SK-N-MC (cell line): ENCODE data around the gene RBFA.
"Not testable (repeated sequence)": the region's sequence is repeated elsewhere in the genome, so short reads cannot be mapped to it uniquely, and the experiment has no call there.

Experiments
- DNase-seq: peaks from one replicate; pipeline ENCODE4 v3.0.0-alpha.2; 2011; ENCODE audit warnings: low read depth, low spot score
- H3K27ac ChIP-seq: fragments of 200-600 bp; sonication (generic); 2 replicates; pipeline ENCODE4 v1.5.1; 2016; ENCODE audit warnings: mixed run types
- H3K36me3 ChIP-seq: fragments of 200-600 bp; sonication (generic); 2 replicates; pipeline ENCODE4 v1.6.1; 2017; ENCODE audit warnings: antibody characterized with exemption, low read length, mixed read lengths; ENCODE audit not compliant: insufficient read depth
- H3K4me3 ChIP-seq: fragments of 200-600 bp; sonication (generic); 2 replicates; pipeline ENCODE4 v1.5.1; 2016
- H3K9ac ChIP-seq: fragments of 200-600 bp; sonication (generic); 2 replicates; pipeline ENCODE4 v1.8.0; 2017; ENCODE audit warnings: mixed run types, mixed read lengths; ENCODE audit not compliant: insufficient read length
- H3K9me3 ChIP-seq: fragments of 200-600 bp; sonication (generic); 2 replicates; pipeline ENCODE4 v1.6.1; 2017; ENCODE audit warnings: low read depth, mild to moderate bottlenecking, antibody characterized with exemption, low read length, moderate library complexity, mixed read lengths
- EZH2 ChIP-seq: fragments of 200-600 bp; sonication (generic); IDR thresholded peaks from one replicate; pipeline ENCODE4 v1.6.1; 2017; ENCODE audit warnings: antibody characterized with exemption
- FOXP2 ChIP-seq: optimal IDR thresholded peaks from 2 replicates; pipeline ENCODE3; 2011; ENCODE audit warnings: mild to moderate bottlenecking, moderate library complexity; ENCODE audit not compliant: insufficient read depth; ENCODE audit errors: extremely low read length, control extremely low read depth
- POLR2AphosphoS5 ChIP-seq: IDR thresholded peaks from 2 replicates; pipeline ENCODE4 v1.6.1; 2012; ENCODE audit warnings: mild to moderate bottlenecking, low read depth, low read length, borderline replicate concordance

The RBFA gene

GRCh38 chr18:80023173-80023572 is 11.1 kb upstream of the RBFA start:
- DNase-seq, result no peak
- no peak overlapping the region for H3K4me3 ChIP-seq
- H3K9me3 ChIP-seq, result peaks cover 9% of the 10 kb centered on the region; the same call in 1 of the 2 replicates
- no peak overlapping the region for H3K27ac ChIP-seq
- H3K36me3 ChIP-seq, result no peaks in the 10 kb centered on the region
- H3K9ac ChIP-seq, result no peak overlapping the region
- TF ChIP-seq POLR2AphosphoS5, result no peak
- TF ChIP-seq EZH2, result no peak
- no peak for TF ChIP-seq FOXP2

DNA sequence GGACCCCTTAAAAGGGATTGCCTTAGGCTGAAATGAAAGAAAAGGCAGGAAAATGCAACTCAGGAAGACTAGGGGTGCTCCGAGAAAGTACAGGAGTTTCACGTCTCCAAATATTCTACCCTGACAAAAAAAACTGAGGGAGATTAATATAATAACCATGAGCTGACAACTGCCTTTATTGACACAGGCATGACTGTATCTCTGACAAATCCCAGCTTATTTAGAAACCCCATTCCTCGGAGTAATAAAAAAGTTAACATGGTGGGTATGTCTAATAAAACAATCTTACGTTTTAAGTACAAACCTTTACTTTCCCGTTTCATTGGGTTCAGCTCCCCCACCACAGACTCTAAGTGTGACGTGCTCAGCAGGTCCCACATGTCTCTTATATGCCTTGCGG is 7.9 kb upstream of the RBFA start:
- Histone ChIP-seq H3K27ac (no peak overlapping the region), H3K4me3 (no peak overlapping the region), H3K9me3 (peaks cover 9% of the 10 kb centered on the region; the same call in 1 of the 2 replicates), H3K9ac (no peak overlapping the region), H3K36me3 (no peaks in the 10 kb centered on the region)
- TF ChIP-seq FOXP2 (no peak), POLR2AphosphoS5 (no peak), EZH2 (no peak)
- no peak for DNase-seq

GRCh38 chr18:80027719-80028118 is 6.5 kb upstream of the RBFA start:
- H3K36me3 ChIP-seq, H3K9ac ChIP-seq, H3K4me3 ChIP-seq, DNase-seq, H3K9me3 ChIP-seq, H3K27ac ChIP-seq: not testable (repeated sequence)

DNA sequence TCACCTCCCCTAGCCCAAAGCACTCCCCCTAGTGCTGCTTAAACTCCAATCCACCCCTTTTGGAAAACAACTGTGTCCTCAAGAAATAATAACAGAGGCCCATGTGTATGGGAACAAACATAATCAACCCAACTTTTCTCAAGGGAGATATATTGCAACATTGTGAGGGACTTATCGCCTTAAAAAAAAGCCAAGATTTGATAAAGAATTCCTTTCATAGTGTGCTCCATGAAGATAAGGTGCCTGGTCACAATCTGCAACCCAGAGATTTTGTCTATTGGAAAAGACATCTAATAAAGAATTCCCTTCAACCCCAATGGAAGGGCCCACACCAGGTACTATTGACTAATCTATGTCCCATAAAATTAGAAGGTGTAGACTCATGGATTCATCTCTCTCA is 4.5 kb upstream of the RBFA start:
- no peaks in the 10 kb centered on the region for H3K9me3 ChIP-seq
- no peaks in the 10 kb centered on the region for H3K36me3 ChIP-seq
- H3K27ac ChIP-seq, result no peak overlapping the region
- DNase-seq, result no peak
- no peak overlapping the region for H3K4me3 ChIP-seq
- no peak overlapping the region for H3K9ac ChIP-seq
- TF ChIP-seq POLR2AphosphoS5, result no peak
- TF ChIP-seq EZH2, result no peak
- no peak for TF ChIP-seq FOXP2

- no peak for DNase-seq
- Histone ChIP-seq H3K9ac (peak overlapping the region; percentile 72), H3K27ac (0 out of 2 replicates have a peak overlapping the region, but pooled peaks have one; percentile 9), H3K36me3 (no peaks in the 10 kb centered on the region; the same call in 1 of the 2 replicates), H3K4me3 (peak overlapping the region; percentile 77), H3K9me3 (no peaks in the 10 kb centered on the region)
- TF ChIP-seq POLR2AphosphoS5, result peak; percentile 63
- TF ChIP-seq FOXP2, result no peak
- no peak for TF ChIP-seq EZH2
Measured at GRCh38 chr18:80033181-80034067, 810 bp upstream of the RBFA start.

DNA sequence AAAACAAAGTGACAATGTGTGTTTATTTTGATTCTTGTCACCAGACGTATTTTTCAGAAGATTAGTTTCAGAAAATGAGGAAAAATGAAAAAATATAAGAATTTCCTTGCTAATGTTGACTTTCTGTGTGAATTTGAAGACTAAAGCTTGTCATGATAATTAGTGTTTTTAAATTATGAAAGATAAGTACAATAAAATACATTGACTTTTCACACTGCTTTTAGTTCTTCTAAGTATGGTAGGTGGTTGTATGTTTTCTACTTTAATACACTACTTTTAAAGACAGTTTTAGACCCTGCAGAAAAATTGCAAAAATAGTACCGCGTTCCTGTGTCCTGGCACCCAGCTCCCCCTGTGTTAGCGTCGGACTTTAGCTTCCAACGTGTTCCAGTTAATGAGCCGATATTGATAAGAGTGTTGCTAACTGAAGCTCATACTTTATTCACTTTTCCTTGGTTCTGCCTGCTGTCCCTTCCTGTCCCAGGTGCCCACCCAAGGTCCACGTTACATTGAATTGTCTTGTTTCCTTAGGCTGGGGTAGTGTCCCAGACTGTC is 695 bp downstream of the RBFA start:
- Histone ChIP-seq H3K36me3 (no peaks in the 10 kb centered on the region; the same call in 1 of the 2 replicates), H3K4me3 (peak overlapping the region; percentile 92), H3K9me3 (no peaks in the 10 kb centered on the region), H3K27ac (peak overlapping the region; percentile 46; the same call in 1 of the 2 replicates), H3K9ac (peak overlapping the region; percentile 92)
- TF ChIP-seq FOXP2, result no peak
- TF ChIP-seq EZH2, result no peak
- no peak for TF ChIP-seq POLR2AphosphoS5
- no peak for DNase-seq

DNA sequence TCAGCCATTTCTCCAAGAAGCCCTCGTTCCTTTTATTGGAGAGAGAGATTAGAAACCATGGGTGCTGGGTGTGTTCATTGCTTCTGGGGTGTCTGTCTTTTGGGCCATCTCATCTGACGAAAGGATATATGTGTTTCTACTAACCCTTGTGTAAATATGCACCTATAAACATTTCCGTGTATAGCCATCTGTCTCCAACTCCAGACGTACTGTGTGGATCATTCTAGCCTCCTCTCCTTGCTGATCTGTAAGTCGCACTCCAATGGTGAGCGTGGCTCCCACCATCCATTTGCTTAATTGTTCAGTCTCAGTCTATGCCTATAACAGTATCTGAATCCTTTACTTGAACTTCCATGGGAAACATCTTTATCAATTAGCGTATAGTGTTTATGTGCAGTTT is 1.8 kb downstream of the RBFA start:
- no peaks in the 10 kb centered on the region for H3K9me3 ChIP-seq
- no peak overlapping the region for H3K9ac ChIP-seq
- no peak overlapping the region for H3K27ac ChIP-seq
- peak overlapping the region; percentile 92 for H3K4me3 ChIP-seq
- no peak for TF ChIP-seq FOXP2
- TF ChIP-seq EZH2, result no peak
- TF ChIP-seq POLR2AphosphoS5, result no peak
- DNase-seq, result no peak
- no peaks in the 10 kb centered on the region; the same call in 1 of the 2 replicates for H3K36me3 ChIP-seq

GRCh38 chr18:80037300-80037699 is 3.1 kb downstream of the RBFA start:
- Histone ChIP-seq H3K27ac (no peak overlapping the region), H3K9ac (no peak overlapping the region), H3K4me3 (no peak overlapping the region), H3K36me3 (no peaks in the 10 kb centered on the region; the same call in 1 of the 2 replicates), H3K9me3 (no peaks in the 10 kb centered on the region)
- DNase-seq, result no peak
- TF ChIP-seq FOXP2 (no peak), POLR2AphosphoS5 (no peak), EZH2 (no peak)
